Liver (tissue), 9 donors: ENCODE data around the gene ZBTB2. TPM values are rescaled to one million over a fixed set of nuclear protein-coding genes. Genes with fewer than 3 reads are reported as not detected.
"Not testable (repeated sequence)": the region's sequence is repeated elsewhere in the genome, so short reads cannot be mapped to it uniquely, and the experiment has no call there.

Experiments used
- DNase-seq: peaks from one replicate; pipeline ENCODE4 v3.0.0-alpha.2; 2017; ENCODE audit warnings: low spot score
- H3K27ac ChIP-seq, 2 donors: one replicate each; pipeline ENCODE4 v1.7.0; 2013; ENCODE audit warnings: inconsistent platforms in 2 of 2, low read length in 2 of 2, control low read depth in 1 of 2, low read depth in 1 of 2, mild to moderate bottlenecking in 1 of 2
- H3K27me3 ChIP-seq, 4 donors: one replicate each; pipeline versions ENCODE4 v1.6.1 to v1.7.0; 2013; ENCODE audit warnings: low read length in 3 of 4, inconsistent platforms in 1 of 4, mild to moderate bottlenecking in 1 of 4, moderate library complexity in 1 of 4; ENCODE audit not compliant: control insufficient read depth in 4 of 4, insufficient read depth in 4 of 4
- H3K36me3 ChIP-seq, 4 donors: one replicate each; pipeline versions ENCODE4 v1.6.1 to v1.7.0; 2013; ENCODE audit warnings: low read length in 3 of 4, mild to moderate bottlenecking in 3 of 4, low read depth in 1 of 4, moderate library complexity in 1 of 4; ENCODE audit not compliant: control insufficient read depth in 4 of 4, insufficient read depth in 3 of 4
- H3K4me1 ChIP-seq, 4 donors: one replicate each; pipeline versions ENCODE4 v1.6.1 to v1.7.0; 2013; ENCODE audit warnings: low read length in 3 of 4, mild to moderate bottlenecking in 3 of 4, moderate library complexity in 1 of 4; ENCODE audit not compliant: control insufficient read depth in 4 of 4, insufficient read depth in 4 of 4
- H3K4me3 ChIP-seq, 3 donors: one replicate each; pipeline versions ENCODE4 v1.6.1 to v1.7.0; 2013; ENCODE audit warnings: low read length in 3 of 3, control low read depth in 1 of 3, low read depth in 1 of 3, mild to moderate bottlenecking in 1 of 3
- H3K9ac ChIP-seq, 2 donors: one replicate each; pipeline ENCODE4 v1.7.0; 2013; ENCODE audit warnings: low read length in 2 of 2, mild to moderate bottlenecking in 2 of 2, moderate library complexity in 2 of 2, control low read depth in 1 of 2, low read depth in 1 of 2
- H3K9me3 ChIP-seq, 4 donors: one replicate each; pipeline versions ENCODE4 v1.6.1 to v1.7.0; 2013; ENCODE audit warnings: low read length in 3 of 4; ENCODE audit not compliant: control insufficient read depth in 4 of 4
- ATF3 ChIP-seq: IDR thresholded peaks from 2 replicates; pipeline ENCODE4 v1.6.1; 2016; ENCODE audit warnings: antibody characterized with exemption
- CTCF ChIP-seq: fragments of 150-350 bp; IDR thresholded peaks from 2 replicates; pipeline ENCODE4 v1.5.1; 2017; ENCODE audit warnings: improper control_type of control experiment, low read depth, low read length; ENCODE audit not compliant: missing input control
- EGR1 ChIP-seq, 2 donors: IDR thresholded peaks; 2 replicates each; pipeline ENCODE4 v1.6.1; 2016 to 2018; ENCODE audit warnings: antibody characterized with exemption in 2 of 2, low read depth in 2 of 2
- FOXA1 ChIP-seq: IDR thresholded peaks from 2 replicates; pipeline ENCODE4 v1.6.1; 2016; ENCODE audit warnings: antibody characterized with exemption
- FOXA2 ChIP-seq: IDR thresholded peaks from 2 replicates; pipeline ENCODE4 v1.6.1; 2016; ENCODE audit warnings: antibody characterized with exemption
- GABPA ChIP-seq, 2 donors: IDR thresholded peaks in 1 of 2; conservative IDR thresholded peaks in 1 of 2; 2 replicates each; pipeline ENCODE4 v1.6.1; 2016; ENCODE audit warnings: antibody characterized with exemption in 2 of 2, mild to moderate bottlenecking in 1 of 2, moderate library complexity in 1 of 2
- HNF4A ChIP-seq, 2 donors: conservative IDR thresholded peaks; 2 replicates each; pipeline ENCODE4 v1.6.1; 2016; ENCODE audit warnings: antibody characterized with exemption in 2 of 2, mild to moderate bottlenecking in 2 of 2
- HNF4G ChIP-seq: IDR thresholded peaks from 2 replicates; pipeline ENCODE4 v1.6.1; 2016; ENCODE audit warnings: antibody characterized with exemption
- JUND ChIP-seq, 2 donors: IDR thresholded peaks; 2 replicates each; pipeline ENCODE4 v1.6.1; 2016; ENCODE audit warnings: antibody characterized with exemption in 2 of 2
- MAX ChIP-seq: IDR thresholded peaks from 2 replicates; pipeline ENCODE4 v1.6.1; 2016; ENCODE audit warnings: antibody characterized with exemption
- NR2F2 ChIP-seq: IDR thresholded peaks from 2 replicates; pipeline ENCODE4 v1.6.1; 2016; ENCODE audit warnings: antibody characterized with exemption
- RAD21 ChIP-seq, 2 donors: IDR thresholded peaks; 2 replicates each; pipeline ENCODE4 v1.6.1; 2016; ENCODE audit warnings: antibody characterized with exemption in 2 of 2, mild to moderate bottlenecking in 2 of 2
- REST ChIP-seq: IDR thresholded peaks from 2 replicates; pipeline ENCODE4 v1.6.1; 2016; ENCODE audit warnings: antibody characterized with exemption, mild to moderate bottlenecking
- RXRA ChIP-seq, 2 donors: IDR thresholded peaks; 2 replicates each; pipeline ENCODE4 v1.6.1; 2017 to 2018; ENCODE audit warnings: antibody characterized with exemption in 2 of 2, mild to moderate bottlenecking in 1 of 2
- SP1 ChIP-seq: IDR thresholded peaks from 2 replicates; pipeline ENCODE4 v1.6.1; 2018; ENCODE audit warnings: antibody characterized with exemption, mild to moderate bottlenecking
- TAF1 ChIP-seq: conservative IDR thresholded peaks from 2 replicates; pipeline ENCODE4 v1.6.1; 2016; ENCODE audit warnings: antibody characterized with exemption, mild to moderate bottlenecking
- YY1 ChIP-seq: IDR thresholded peaks from 2 replicates; pipeline ENCODE4 v1.6.1; 2016; ENCODE audit warnings: antibody characterized with exemption, mild to moderate bottlenecking
- ZBTB33 ChIP-seq: IDR thresholded peaks from 2 replicates; pipeline ENCODE4 v1.6.1; 2016; ENCODE audit warnings: antibody characterized with exemption
- WGBS: extraction: QIAGEN DNeasy Blood & Tissue Kit; methylation state at CpG from one replicate; pipeline ENCODE4 v1.1.7; 2013; 5-methylcytosine and 5-hydroxymethylcytosine counted together
- polyA plus RNA-seq, 2 donors: library from polyadenylated mRNA; stranded (reverse) in 1 of 2; unstranded in 1 of 2; fragments of 200-250 nt in 1 of 2; fragments of >200 nt in 1 of 2; fragmentation: Nextera tagmentation in 1 of 2; extraction: Ambion mirVana in 1 of 2; gene quantifications; one replicate each; pipeline versions ENCODE4 v1.2.1 to v1.2.3, GENCODE V29; 2013 to 2015
- total RNA-seq, 2 donors: library from RNA; depleted of rRNA; stranded (reverse); fragments of >200 nt; gene quantifications; one replicate each; pipeline ENCODE4 v1.2.3, GENCODE V29; 2014
- donor health status: healthy.
- donor health status: healthy.
- donor health status: healthy.
- donor health status: healthy.
- donor health status: healthy.

ZBTB2 gene
- total and polyA plus RNA-seq, 4 donors = 2.5 to 4.2 (median 3.0) TPM

- H3K36me3 ChIP-seq, H3K9ac ChIP-seq, H3K27me3 ChIP-seq, H3K27ac ChIP-seq, H3K9me3 ChIP-seq, H3K4me3 ChIP-seq, DNase-seq: not testable (repeated sequence)
- peak; percentile 11 to 52 for TF ChIP-seq RXRA (IDR thresholded peaks at IDR 0.05)
- TF ChIP-seq HNF4A (conservative IDR thresholded peaks at IDR 0.05) = peak; percentile 45 to 71
- TF ChIP-seq SP1 = peak; percentile 39
- H3K4me1 ChIP-seq = peaks cover 0 to 12% (median 8%) of the 10 kb centered on the region in 4 donors
- WGBS = 54% methylated on average over 9 of the region's 9 CpGs
These were observed 8.7 kb downstream of the ZBTB2 start for GRCh38 chr6:151382631-151383030.

GRCh38 chr6:151381722-151382121, 9.6 kb downstream of the ZBTB2 start:
- 88% methylated on average over 4 of the region's 4 CpGs for WGBS
- Histone ChIP-seq H3K27me3 (no peaks in the 10 kb centered on the region), H3K36me3 (no peaks in the 10 kb centered on the region), H3K9ac (no peak overlapping the region), H3K4me3 (no peak overlapping the region), H3K27ac (no peak overlapping the region), H3K4me1 (peaks cover 0 to 12% (median 8%) of the 10 kb centered on the region in 4 donors), H3K9me3 (no peaks in the 10 kb centered on the region)
- TF ChIP-seq ZBTB33 (no peak), FOXA1 (no peak), TAF1 (no peak), EGR1 (IDR thresholded peaks at IDR 0.05; ENCODE audit: low read depth in 2 of 2) (no peak), ATF3 (no peak), HNF4G (no peak), GABPA (IDR thresholded peaks at IDR 0.05 in 1 of 2, conservative IDR thresholded peaks at IDR 0.05 in 1 of 2) (no peak), JUND (IDR thresholded peaks at IDR 0.05) (no peak), FOXA2 (no peak), RAD21 (IDR thresholded peaks at IDR 0.05) (no peak), MAX (no peak), YY1 (no peak), NR2F2 (no peak), RXRA (IDR thresholded peaks at IDR 0.05) (no peak), HNF4A (conservative IDR thresholded peaks at IDR 0.05) (no peak), SP1 (no peak), REST (no peak), CTCF (no peak)
- no peak for DNase-seq
